HepG2 (cell line): Measurements from ENCODE around the gene ARHGAP15. TPM values are rescaled to one million over a fixed set of nuclear protein-coding genes. Genes with fewer than 3 reads are reported as not detected.

Experiments used
- ATAC-seq: fragments of 200-7000 bp; cut with Tn5 transposase; 3 replicates; pipeline ENCODE4 v1.9.1; 2020; ENCODE audit warnings: mild to moderate bottlenecking, moderate library complexity
- BruUV-seq: library from RNA; stranded (reverse); fragments of 400-500 nt; replicated peaks from 2 replicates; lab custom pipeline; 2021; lab: Mats Ljungman, UMichigan
- CTCF ChIA-PET: fragments of 300-600 bp; formaldehyde crosslinking; extraction: SDS; loops from one replicate; lab custom pipeline; 2021; ENCODE audit warnings: low total read pairs, inconsistent platforms, low intra/inter-chr PET ratio; lab: Yijun Ruan, JAX
- POLR2A ChIA-PET: fragments of 350-600 bp; sonication (Branson Sonifier 250); formaldehyde crosslinking; loops from one replicate; lab custom pipeline; 2020; ENCODE audit warnings: antibody characterized with exemption, inconsistent platforms; lab: Yijun Ruan, JAX
- DNase-seq: peaks from one replicate; pipeline ENCODE4 v3.0.0-alpha.2; 2015; ENCODE audit warnings: low spot score
- FAIRE-seq: peaks from 3 replicates; lab custom pipeline; 2011; peaks lifted over from hg19 to GRCh38; lab: Jason Lieb, UNC
- H2AFZ ChIP-seq: one replicate; pipeline ENCODE4 v1.6.1; 2011; ENCODE audit warnings: low read length, inconsistent platforms
- H3K27ac ChIP-seq: fragments of 300-600 bp; 3 replicates; pipeline ENCODE4 v1.8.0; 2011; ENCODE audit warnings: mixed run types, mild to moderate bottlenecking, mixed read lengths, low read length, inconsistent platforms; ENCODE audit not compliant: insufficient read depth; ENCODE audit errors: extremely low read length
- H3K27me3 ChIP-seq, 2 experiments: fragments of 200-600 bp in 1 of 2; 2 replicates in 1 of 2; 3 replicates in 1 of 2; pipeline versions ENCODE4 v1.6.0 to v1.8.0; 2011; ENCODE audit warnings: low read length in 2 of 2, mild to moderate bottlenecking in 2 of 2, moderate library complexity in 2 of 2, inconsistent platforms in 1 of 2; ENCODE audit not compliant: insufficient read depth in 2 of 2, control insufficient read depth in 1 of 2
- H3K36me3 ChIP-seq, 2 experiments: fragments of 200-600 bp in 1 of 2; replicated peaks in 1 of 2; 2 replicates in 1 of 2; 3 replicates in 1 of 2; pipeline versions ENCODE4 v1.5.1 to v1.8.0; 2011; ENCODE audit warnings: low read length in 2 of 2, inconsistent platforms in 1 of 2; ENCODE audit not compliant: insufficient read depth in 2 of 2, control insufficient read depth in 1 of 2
- H3K4me1 ChIP-seq: 2 replicates; pipeline ENCODE4 v1.5.1; 2012; ENCODE audit warnings: low read length, inconsistent platforms; ENCODE audit not compliant: insufficient read depth
- H3K4me2 ChIP-seq: 2 replicates; pipeline ENCODE4 v1.6.0; 2011; ENCODE audit warnings: low read depth, low read length, inconsistent platforms
- H3K4me3 ChIP-seq, 3 experiments: fragments of 200-600 bp in 1 of 3; sonication (generic), shearing (Covaris generic) in 1 of 3; replicated peaks in 1 of 3; 2 replicates each; pipeline ENCODE4 v1.5.1; 2011 to 2016; ENCODE audit warnings: low read length in 3 of 3, inconsistent platforms in 2 of 3, low read depth in 2 of 3, mild to moderate bottlenecking in 2 of 3, control low read depth in 1 of 3, mixed read lengths in 1 of 3; ENCODE audit not compliant: insufficient read depth in 1 of 3
- H3K79me2 ChIP-seq: one replicate; pipeline ENCODE4 v1.6.1; 2011; ENCODE audit warnings: low read length, inconsistent platforms; ENCODE audit not compliant: insufficient read depth
- H3K9ac ChIP-seq: 2 replicates; pipeline ENCODE4 v1.6.0; 2011; ENCODE audit warnings: mild to moderate bottlenecking, low read depth, low read length, inconsistent platforms; ENCODE audit not compliant: insufficient read depth
- H3K9me3 ChIP-seq: 2 replicates; pipeline ENCODE4 v1.5.1; 2012; ENCODE audit warnings: mild to moderate bottlenecking, low read length
- H4K20me1 ChIP-seq: 2 replicates; pipeline ENCODE4 v1.6.0; 2011; ENCODE audit warnings: inconsistent platforms, mild to moderate bottlenecking, low read length, moderate library complexity; ENCODE audit not compliant: insufficient read depth
- KAT8 ChIP-seq: IDR thresholded peaks from 2 replicates; pipeline ENCODE4 v1.6.1; 2016; ENCODE audit warnings: missing genetic modification reagents, missing compliant biosample characterization
- KLF16 ChIP-seq, 2 experiments: sonication (generic) in 1 of 2; formaldehyde crosslinking in 1 of 2; IDR thresholded peaks; 2 replicates each; pipeline versions ENCODE4 v1.6.1 to v1.8.0; 2016 to 2023; ENCODE audit warnings: missing genetic modification reagents in 2 of 2, missing compliant biosample characterization in 1 of 2
- ZNF343 ChIP-seq: sonication (generic); formaldehyde crosslinking; IDR thresholded peaks from 2 replicates; pipeline ENCODE4 v1.4.0; 2020; ENCODE audit warnings: mild to moderate bottlenecking, missing genetic modification reagents
- ZNF574 ChIP-seq: sonication (generic); formaldehyde crosslinking; IDR thresholded peaks from 2 replicates; pipeline ENCODE4 v1.4.0; 2020; ENCODE audit warnings: missing genetic modification reagents
- ZNF580 ChIP-seq: IDR thresholded peaks from 2 replicates; pipeline ENCODE4 v1.6.1; 2016; ENCODE audit warnings: low read depth, borderline replicate concordance
- WGBS: methylation state at CpG from one replicate; pipeline ENCODE4 v1.1.6; 2017; ENCODE audit warnings: low lambda C conversion rate; 5-methylcytosine and 5-hydroxymethylcytosine counted together
- in situ Hi-C: cut with HindIII; loops from 2 replicates; pipeline ENCODE4 v1.10.0; 2017; ENCODE audit warnings: low pct_unique_long_range_greater_than_20kb; ENCODE audit not compliant: extremely low pct_ligation_motif_present
- intact Hi-C: fragments of 100-400 bp; cut with micrococcal nuclease; formaldehyde crosslinking; loops from one replicate; pipeline ENCODE4 v1.10.0; 2022; ENCODE audit not compliant: unreplicated experiment
- polyA plus RNA-seq, 8 experiments: library from polyadenylated mRNA; depleted of rRNA in 3 of 8; stranded (reverse) in 7 of 8; unstranded in 1 of 8; fragments of >200 nt; fragmentation: Illumina TruSeq in 4 of 8; extraction: Trizol in 4 of 8; gene quantifications; 2 replicates each; pipeline versions ENCODE4 v1.2.1 to v1.2.3, GENCODE V29; 2011 to 2016; ENCODE audit warnings: low read depth in 4 of 8, missing spikeins in 1 of 8, mixed read lengths in 1 of 8; ENCODE audit not compliant: insufficient read depth in 1 of 8
- total RNA-seq, 5 experiments: library from RNA; depleted of rRNA; stranded (reverse); fragments of >200 nt; fragmentation: Illumina TruSeq; extraction: Trizol; gene quantifications; 2 replicates each; pipeline ENCODE4 v1.2.3, GENCODE V29; 2016; ENCODE audit warnings: low read depth in 1 of 5

The ARHGAP15 gene
- total and polyA plus RNA-seq, 2 of the 13 experiments (the other 11 are each of a cell fraction or from before 2014, with no cell fraction given): 0.04 TPM; not detected in 1

- TF ChIP-seq ZNF574 (CRISPR knock-in tag): no peak
- no peak for TF ChIP-seq ZNF580 (CRISPR knock-in tag)
These were observed 288.2 kb downstream of the ARHGAP15 start (continued) for GRCh38 chr2:143417428-143417827.

- Histone ChIP-seq H3K9ac (no peak overlapping the region), H2AFZ (no peak overlapping the region)
- WGBS: 6% methylated on average over 3 of the region's 3 CpGs
- CTCF ChIA-PET: no interaction called here
- TF ChIP-seq KLF16 (CRISPR knock-in tag; IDR thresholded peaks at IDR 0.05): no peak
- no peak for TF ChIP-seq KAT8 (CRISPR knock-in tag)
- no peak for TF ChIP-seq ZNF343 (CRISPR knock-in tag)
- TF ChIP-seq, all 625 proteins: peak for 0
- in situ Hi-C loops: no loop called here
- ATAC-seq (no peak), DNase-seq (no peak), FAIRE-seq (no peak)
- no peak overlapping the region for H3K4me2 ChIP-seq
- no peaks in the 10 kb centered on the region for H3K4me1 ChIP-seq
- H3K27ac ChIP-seq: no peak overlapping the region
- no peaks in the 10 kb centered on the region for H3K27me3 ChIP-seq
- no TSS peak for BruUV-seq
- intact Hi-C loops: no loop called here
- POLR2A ChIA-PET: no interaction called here
- H3K4me3 ChIP-seq: no peak overlapping the region
- H3K79me2 ChIP-seq: no peaks in the 10 kb centered on the region
- no peaks in the 10 kb centered on the region for H4K20me1 ChIP-seq
- no peaks in the 10 kb centered on the region for H3K9me3 ChIP-seq
- H3K36me3 ChIP-seq: no peaks in the 10 kb centered on the region
These were observed 291.1 kb downstream of the ARHGAP15 start for GRCh38 chr2:143420313-143420712.
